Kidney epithelial cell (primary cell): ENCODE results near the gene PSIP1. TPM values are rescaled to one million over a fixed set of nuclear protein-coding genes. Genes with fewer than 3 reads are reported as not detected.

Source experiments
- DNase-seq: peaks from one replicate; pipeline ENCODE4 v3.0.0-alpha.2; 2010; ENCODE audit warnings: low read depth
- H3K27me3 ChIP-seq: 2 replicates; pipeline ENCODE4 v1.6.0; 2011; ENCODE audit warnings: low read length; ENCODE audit not compliant: control insufficient read depth, insufficient read depth
- H3K36me3 ChIP-seq: 2 replicates; pipeline ENCODE4 v1.5.1; 2011; ENCODE audit warnings: low read length; ENCODE audit not compliant: control insufficient read depth, insufficient read depth
- H3K4me3 ChIP-seq: 2 replicates; pipeline ENCODE4 v1.5.1; 2011; ENCODE audit warnings: low read depth, mild to moderate bottlenecking, control low read depth, low read length
- total RNA-seq: library from RNA; depleted of rRNA; stranded (reverse); fragments of >200 nt; gene quantifications from 2 replicates; pipeline ENCODE4 v1.2.3, GENCODE V29; 2015
- TF ChIP-seq, protein P1 (sequence below): IDR thresholded peaks from 2 replicates; pipeline ENCODE4 v1.5.1; 2011; ENCODE audit warnings: mild to moderate bottlenecking, moderate library complexity, low read length, control low read depth, inconsistent platforms; ENCODE audit not compliant: insufficient read depth, poor library complexity, severe bottlenecking

The PSIP1 gene
- total RNA-seq, 1 donor from 2014 or later = 25.9 TPM

DNA sequence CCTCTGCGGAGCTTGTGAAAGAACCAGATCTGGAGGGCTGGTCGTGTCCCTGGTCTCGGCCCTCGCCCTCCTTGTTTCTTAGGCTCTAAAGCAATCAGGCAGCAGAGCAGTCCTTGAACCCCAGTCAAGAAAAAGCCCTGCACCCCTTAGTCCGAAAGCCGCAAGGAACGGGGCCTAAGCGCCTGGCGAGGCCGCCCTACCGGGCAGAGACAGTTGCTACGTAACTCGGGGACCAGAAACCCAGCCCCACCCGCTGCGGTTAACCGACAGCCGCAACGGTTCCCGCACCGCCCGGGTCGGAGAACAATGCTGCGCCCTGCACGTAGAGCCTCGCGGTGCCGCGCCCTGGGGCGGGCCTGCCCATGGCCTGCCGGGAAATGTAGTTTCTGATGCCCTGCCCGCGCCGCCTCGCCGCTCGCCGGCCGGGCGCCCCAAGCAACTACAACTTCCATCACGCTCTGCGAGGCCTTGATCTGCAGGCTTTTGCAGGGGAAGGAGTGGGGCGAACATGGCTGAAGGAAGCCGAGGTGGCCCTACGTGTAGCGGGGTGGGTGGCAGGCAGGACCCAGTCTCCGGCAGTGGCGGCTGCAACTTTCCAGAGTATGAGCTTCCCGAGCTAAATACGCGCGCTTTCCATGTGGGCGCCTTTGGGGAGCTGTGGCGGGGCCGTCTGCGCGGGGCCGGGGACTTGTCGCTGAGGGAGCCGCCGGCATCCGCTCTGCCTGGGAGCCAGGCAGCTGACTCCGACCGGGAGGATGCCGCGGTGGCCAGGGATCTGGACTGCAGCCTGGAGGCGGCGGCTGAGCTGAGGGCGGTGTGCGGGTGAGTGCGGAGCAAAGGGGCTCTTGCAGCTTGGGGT, 88.2 kb downstream of the PSIP1 start, which contains the start of gene SNAPC3:
SNAPC3 (plus strand) TSS at position 505 of the 859 bp plus-strand sequence; CDS start at position 509, 4 bp downstream.
- TF ChIP-seq, protein P1, sequence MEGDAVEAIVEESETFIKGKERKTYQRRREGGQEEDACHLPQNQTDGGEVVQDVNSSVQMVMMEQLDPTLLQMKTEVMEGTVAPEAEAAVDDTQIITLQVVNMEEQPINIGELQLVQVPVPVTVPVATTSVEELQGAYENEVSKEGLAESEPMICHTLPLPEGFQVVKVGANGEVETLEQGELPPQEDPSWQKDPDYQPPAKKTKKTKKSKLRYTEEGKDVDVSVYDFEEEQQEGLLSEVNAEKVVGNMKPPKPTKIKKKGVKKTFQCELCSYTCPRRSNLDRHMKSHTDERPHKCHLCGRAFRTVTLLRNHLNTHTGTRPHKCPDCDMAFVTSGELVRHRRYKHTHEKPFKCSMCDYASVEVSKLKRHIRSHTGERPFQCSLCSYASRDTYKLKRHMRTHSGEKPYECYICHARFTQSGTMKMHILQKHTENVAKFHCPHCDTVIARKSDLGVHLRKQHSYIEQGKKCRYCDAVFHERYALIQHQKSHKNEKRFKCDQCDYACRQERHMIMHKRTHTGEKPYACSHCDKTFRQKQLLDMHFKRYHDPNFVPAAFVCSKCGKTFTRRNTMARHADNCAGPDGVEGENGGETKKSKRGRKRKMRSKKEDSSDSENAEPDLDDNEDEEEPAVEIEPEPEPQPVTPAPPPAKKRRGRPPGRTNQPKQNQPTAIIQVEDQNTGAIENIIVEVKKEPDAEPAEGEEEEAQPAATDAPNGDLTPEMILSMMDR = no peak
- Histone ChIP-seq H3K27me3 (no peaks in the 10 kb centered on the region), H3K36me3 (no peaks in the 10 kb centered on the region), H3K4me3 (peak within 1 kb of the TSS; percentile 74)
- peak; percentile 80 for DNase-seq

DNA sequence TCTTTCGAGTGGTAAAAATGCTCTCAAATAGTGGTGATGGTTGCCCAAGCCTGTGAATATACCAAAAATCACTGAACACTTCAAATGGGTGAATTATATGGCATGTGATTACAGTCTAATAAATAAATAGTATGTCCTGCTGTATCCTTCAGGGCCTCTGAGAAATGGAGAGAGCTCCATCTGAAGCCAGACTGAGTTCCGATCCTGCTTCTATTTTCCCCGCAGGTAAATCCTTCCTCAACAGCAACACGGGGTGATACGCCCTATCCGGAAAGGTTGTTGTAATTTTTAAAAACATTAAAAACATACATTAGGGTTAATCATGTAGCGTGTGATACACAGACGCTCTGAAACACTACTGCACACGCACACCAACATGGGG, 88.8 kb downstream of the PSIP1 start:
- TF ChIP-seq, protein P1 = no peak
- H3K36me3 ChIP-seq = no peaks in the 10 kb centered on the region
- DNase-seq = no peak
- H3K4me3 ChIP-seq = peak overlapping the region; percentile 74
- no peaks in the 10 kb centered on the region for H3K27me3 ChIP-seq

DNA sequence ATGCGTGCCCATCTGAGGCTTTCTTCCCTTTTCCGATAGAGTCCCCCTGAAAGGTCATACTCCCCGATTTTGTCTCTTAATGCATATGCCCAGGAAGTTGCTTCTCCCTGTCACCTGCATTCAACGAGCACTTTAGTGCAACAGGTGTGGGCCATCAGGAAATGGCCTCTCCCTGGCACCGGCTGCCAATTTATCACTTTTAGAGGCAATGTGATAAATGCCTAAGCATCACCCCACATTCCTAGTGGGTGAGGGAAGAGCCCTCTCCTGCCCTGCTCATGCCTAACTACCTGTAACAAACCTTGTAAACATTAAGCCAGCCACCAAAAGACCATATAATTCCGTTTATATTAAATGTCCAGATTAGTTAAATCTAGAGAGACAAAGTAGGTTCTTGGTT, 89.2 kb downstream of the PSIP1 start:
- no peak for DNase-seq
- Histone ChIP-seq H3K36me3 (no peaks in the 10 kb centered on the region), H3K27me3 (no peaks in the 10 kb centered on the region), H3K4me3 (no peak overlapping the region)
- TF ChIP-seq, protein P1 = no peak

DNA sequence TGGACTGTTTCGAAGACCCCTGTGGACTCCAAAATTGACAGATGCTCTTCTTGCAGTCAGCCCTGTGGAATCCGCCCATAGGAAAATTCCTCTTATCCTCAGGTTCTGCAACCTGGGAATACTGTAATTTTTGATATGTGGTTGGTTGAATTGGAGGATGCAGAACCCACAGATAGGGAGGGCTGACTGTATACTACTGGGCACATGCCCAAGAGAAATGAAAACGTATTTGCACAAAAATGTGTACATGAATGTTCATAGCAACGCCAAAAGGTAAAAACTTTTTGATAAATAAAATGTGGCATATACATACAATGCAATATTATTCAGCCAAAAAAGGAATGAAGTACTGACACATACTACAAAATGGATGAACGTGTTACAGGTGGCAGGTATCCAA, 90.0 kb downstream of the PSIP1 start:
- Histone ChIP-seq H3K36me3 (no peaks in the 10 kb centered on the region), H3K27me3 (no peaks in the 10 kb centered on the region), H3K4me3 (no peak overlapping the region)
- TF ChIP-seq, protein P1 = no peak
- DNase-seq = no peak

DNA sequence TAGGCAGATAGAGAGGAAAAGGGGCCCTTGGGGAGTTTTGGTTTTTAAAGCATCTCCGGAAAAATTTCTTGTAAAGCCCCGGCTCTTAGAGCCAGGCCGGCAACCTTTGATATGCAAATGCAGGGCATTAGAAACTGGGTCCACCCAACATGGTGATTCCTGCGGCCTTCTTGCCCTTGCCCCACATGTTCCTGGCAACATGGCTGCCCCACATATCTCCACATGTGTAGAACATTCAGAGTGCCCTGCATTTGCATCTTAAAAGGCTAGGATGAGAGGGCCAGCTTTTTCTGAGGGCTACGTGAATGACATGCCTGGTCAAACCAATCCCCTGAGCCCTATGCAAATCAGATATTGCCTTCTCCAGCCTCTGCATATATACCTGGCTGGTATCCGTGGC, 93.1 kb downstream of the PSIP1 start:
- Histone ChIP-seq H3K36me3 (no peaks in the 10 kb centered on the region), H3K27me3 (no peaks in the 10 kb centered on the region), H3K4me3 (no peak overlapping the region)
- TF ChIP-seq, protein P1 = no peak
- DNase-seq = no peak

DNA sequence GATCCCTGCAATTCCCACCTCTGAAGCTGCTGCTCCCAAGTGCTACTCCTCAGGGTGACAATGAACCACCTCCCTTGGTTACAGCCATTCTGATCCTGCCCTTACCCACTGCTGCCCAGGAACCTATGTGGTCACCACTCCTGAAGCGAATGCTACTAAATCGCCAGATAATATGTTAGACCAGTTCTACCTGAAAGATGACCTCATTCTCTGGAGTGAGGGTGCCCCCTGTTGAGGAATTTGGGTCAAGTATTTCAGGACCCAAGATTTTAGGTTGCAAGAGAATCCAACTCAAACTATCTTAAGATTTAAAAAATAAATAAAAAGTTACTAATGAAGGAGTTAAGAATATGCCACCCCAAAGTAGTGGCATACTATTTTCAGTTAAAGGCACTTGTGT, 93.9 kb downstream of the PSIP1 start:
- no peak for DNase-seq

More for the DNA sequence above, 93.9 kb downstream of the PSIP1 start:
- no peaks in the 10 kb centered on the region for H3K36me3 ChIP-seq
- no peaks in the 10 kb centered on the region for H3K27me3 ChIP-seq
- TF ChIP-seq, protein P1 = peak; percentile 43
- H3K4me3 ChIP-seq = no peak overlapping the region
